Astrocyte of the spinal cord (primary cell): ENCODE data around the gene EXOC3L1.

Experiments used
- DNase-seq: peaks from one replicate; pipeline ENCODE4 v3.0.0; 2011; ENCODE audit warnings: low read depth, low spot score
- H3K4me3 ChIP-seq: 2 replicates; pipeline ENCODE4 v1.5.1; 2011; ENCODE audit warnings: low read depth, mild to moderate bottlenecking, low read length, moderate library complexity
- CTCF ChIP-seq: IDR thresholded peaks from 2 replicates; pipeline ENCODE4 v1.5.1; 2012; ENCODE audit warnings: low read depth, mild to moderate bottlenecking, low read length, inconsistent platforms
- in situ Hi-C: cut with HindIII; loops from 2 replicates; pipeline ENCODE4 v1.10.0; 2017; ENCODE audit warnings: low sequenced_read_pairs

EXOC3L1 gene

GRCh38 chr16:67157106-67157748 is 32.7 kb downstream of the EXOC3L1 start:
- no peak overlapping the region for H3K4me3 ChIP-seq
- in situ Hi-C loops = no loop called here
- no peak for DNase-seq
- TF ChIP-seq CTCF = no peak

- DNase-seq = no peak
- in situ Hi-C loops = no loop called here
- no peak for TF ChIP-seq CTCF
- no peak overlapping the region for H3K4me3 ChIP-seq
These were observed 33.6 kb downstream of the EXOC3L1 start for GRCh38 chr16:67156143-67156844.

GRCh38 chr16:67155295-67156142 is 34.4 kb downstream of the EXOC3L1 start:
- in situ Hi-C loops = no loop called here
- peak; percentile 78 for TF ChIP-seq CTCF
- peak; percentile 58 for DNase-seq
- H3K4me3 ChIP-seq = no peak overlapping the region

- no peak for TF ChIP-seq CTCF
- in situ Hi-C loops = no loop called here
- no peak overlapping the region for H3K4me3 ChIP-seq
- DNase-seq = no peak
These were observed 35.2 kb downstream of the EXOC3L1 start for GRCh38 chr16:67154578-67155294.

GRCh38 chr16:67151431-67152097 is 38.4 kb downstream of the EXOC3L1 start:
- no peak for TF ChIP-seq CTCF
- H3K4me3 ChIP-seq = no peak overlapping the region
- in situ Hi-C loops = no loop called here
- DNase-seq = no peak
